ENCODE measurements around the gene TOPAZ1. TPM values are rescaled to one million over a fixed set of nuclear protein-coding genes. Genes with fewer than 3 reads are reported as not detected.

TOPAZ1 gene
- total RNA-seq, 6 experiments from 2014 or later, result not detected

DNA sequence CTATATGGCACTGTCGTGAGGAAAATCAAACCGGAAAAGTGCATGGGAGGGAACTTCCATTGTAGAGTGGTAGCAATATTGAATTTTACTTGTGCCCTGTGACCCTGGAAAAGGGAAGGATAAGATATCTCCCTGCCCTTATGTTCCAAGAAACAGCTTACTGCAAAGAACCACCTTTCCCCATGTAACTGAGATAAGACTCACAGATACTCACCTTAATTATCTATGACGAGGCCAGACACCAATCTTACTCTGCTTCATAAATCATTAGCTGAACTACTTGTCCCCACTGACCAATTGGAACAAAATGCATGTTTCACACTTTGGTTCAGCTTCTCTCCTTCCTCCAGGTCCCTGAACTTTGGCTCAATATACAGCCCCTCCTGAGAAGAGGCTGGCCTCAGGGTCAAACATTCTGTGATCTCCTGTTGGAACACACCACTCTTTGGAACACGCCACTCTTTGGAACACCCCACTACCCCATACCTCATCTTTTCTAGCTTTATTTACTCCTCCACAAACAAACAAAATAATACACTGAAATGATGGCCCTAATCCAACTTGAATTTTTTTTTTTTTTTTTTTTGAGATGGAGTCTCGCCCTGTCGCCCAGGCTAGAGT is 6.9 kb upstream of the TOPAZ1 start:
- H3K27ac ChIP-seq, result no peak overlapping the region
- TF ChIP-seq CTCF (IDR thresholded peaks at IDR 0.05) (no peak), POLR2A (IDR thresholded peaks at IDR 0.05) (no peak)
- ATAC-seq (no peak), DNase-seq (no peak)
- H3K9me3 ChIP-seq, result no peaks in the 10 kb centered on the region
- no peaks in the 10 kb centered on the region for H3K36me3 ChIP-seq
- intact Hi-C loops (cut with DNase I), result no loop called here
- WGBS (ENCODE audit: insufficient coverage, low coverage, low lambda C conversion rate, missing lambda C conversion rate), result 89% methylated on average over 6 of the region's 6 CpGs
- H3K4me3 ChIP-seq, result no peak overlapping the region
- no peaks in the 10 kb centered on the region for H3K4me1 ChIP-seq
- H3K27me3 ChIP-seq, result no peaks in the 10 kb centered on the region

DNA sequence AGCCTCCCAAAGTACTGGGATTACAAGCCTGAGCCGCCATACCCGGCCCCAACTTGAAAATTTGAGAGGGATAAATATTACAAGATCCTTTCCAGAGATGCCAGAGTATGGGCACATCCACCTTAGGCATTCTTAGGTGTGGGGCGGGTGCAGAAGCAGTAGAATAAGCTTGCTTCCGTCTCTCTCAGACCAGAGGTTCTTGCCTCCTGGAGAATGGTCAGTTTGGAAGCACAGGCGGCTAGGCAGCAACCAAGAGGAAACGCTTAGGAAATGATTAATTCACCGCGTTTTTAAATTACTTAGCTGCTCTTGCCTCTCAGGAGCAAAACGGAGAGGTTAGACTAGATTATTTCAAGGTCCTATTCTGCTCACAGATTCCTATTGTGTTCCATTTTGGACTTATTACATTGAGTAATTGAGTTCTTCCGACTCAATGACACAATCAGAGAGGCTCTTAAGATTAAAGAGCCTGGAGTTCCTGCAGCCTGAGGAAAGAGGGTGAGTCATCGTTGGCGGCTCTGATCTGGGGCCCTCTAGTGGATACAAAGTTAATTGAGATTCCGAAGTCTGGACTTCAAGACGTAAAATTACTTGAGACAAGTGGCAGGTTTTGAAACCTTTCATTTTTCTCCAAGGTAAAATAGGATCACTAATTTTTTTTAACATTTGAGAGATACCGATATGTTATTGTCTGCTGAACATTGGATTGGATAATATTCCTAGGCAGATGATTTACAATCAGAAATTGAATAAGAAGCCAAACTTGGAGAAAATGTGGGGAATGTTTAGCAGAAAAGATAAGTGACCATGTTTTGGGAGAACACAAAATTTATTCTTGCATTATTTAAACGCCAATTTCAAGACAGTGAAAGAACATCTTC is 5.8 kb upstream of the TOPAZ1 start:
- no peak overlapping the region for H3K27ac ChIP-seq
- DNase-seq (peak in 1 of 3 donors; percentile 36), ATAC-seq (peak; percentile 90 to 98 (median 96))
- intact Hi-C loops (cut with DNase I), result no loop called here
- no peak overlapping the region for H3K4me3 ChIP-seq
- peak; percentile 43 to 78 (median 74) for TF ChIP-seq CTCF (IDR thresholded peaks at IDR 0.05)
- TF ChIP-seq POLR2A (IDR thresholded peaks at IDR 0.05), result no peak
- no peaks in the 10 kb centered on the region for H3K36me3 ChIP-seq
- no peaks in the 10 kb centered on the region for H3K9me3 ChIP-seq
- no peaks in the 10 kb centered on the region for H3K4me1 ChIP-seq
- 27% methylated on average over 15 of the region's 16 CpGs for WGBS (ENCODE audit: insufficient coverage, low coverage, low lambda C conversion rate, missing lambda C conversion rate)
- no peaks in the 10 kb centered on the region for H3K27me3 ChIP-seq

DNA sequence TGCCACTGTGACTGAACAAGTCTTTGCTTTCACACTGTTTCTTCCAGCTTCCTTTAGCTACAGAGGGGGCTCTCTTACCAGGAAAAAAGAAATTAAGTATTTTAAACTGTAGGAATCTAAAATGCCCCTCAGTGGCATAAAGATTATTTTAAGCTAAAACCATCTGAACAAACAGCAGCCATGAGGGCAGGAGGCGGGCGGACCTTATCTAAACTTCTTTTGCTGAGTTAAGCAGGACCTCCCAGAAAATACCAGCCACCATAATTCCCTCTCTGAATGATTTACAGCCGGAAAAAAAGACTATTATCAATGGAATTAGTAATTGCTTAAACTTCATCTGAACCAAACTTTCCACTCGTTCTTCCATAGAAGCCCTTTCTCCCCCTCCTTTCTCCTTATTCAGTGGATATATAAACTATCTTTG is 5.2 kb upstream of the TOPAZ1 start:
- no peak for DNase-seq
- H3K27ac ChIP-seq, result no peak overlapping the region
- H3K4me3 ChIP-seq, result no peak overlapping the region
- TF ChIP-seq CTCF (IDR thresholded peaks at IDR 0.05), result no peak
- no peak for TF ChIP-seq POLR2A (IDR thresholded peaks at IDR 0.05)
- H3K36me3 ChIP-seq, result no peaks in the 10 kb centered on the region
- H3K27me3 ChIP-seq, result no peaks in the 10 kb centered on the region
- no peaks in the 10 kb centered on the region for H3K4me1 ChIP-seq
- no peak for ATAC-seq
- H3K9me3 ChIP-seq, result no peaks in the 10 kb centered on the region
- intact Hi-C loops (cut with DNase I), result no loop called here
- WGBS (ENCODE audit: insufficient coverage, low coverage, low lambda C conversion rate, missing lambda C conversion rate), result 46% methylated on average over 4 of the region's 4 CpGs

DNA sequence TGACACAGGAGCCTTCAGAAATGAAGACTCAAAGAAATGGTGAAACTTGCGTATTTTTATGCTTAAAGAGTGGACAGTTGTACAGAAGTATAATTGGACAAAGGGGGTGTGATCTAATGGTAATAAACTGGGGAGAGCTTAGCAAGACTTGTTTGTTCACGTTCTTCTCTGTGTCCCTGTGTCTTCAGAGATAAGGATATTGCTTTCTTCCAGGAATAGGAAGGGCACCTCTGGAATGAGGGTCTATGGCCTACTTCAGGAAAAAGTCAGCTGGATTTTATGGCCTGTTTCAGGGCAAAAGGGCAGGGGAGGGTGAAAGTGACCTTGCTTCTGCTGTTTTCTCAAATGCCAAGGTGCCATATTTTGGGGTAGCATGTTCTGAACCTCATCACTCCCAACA is 4.5 kb upstream of the TOPAZ1 start:
- no peak for ATAC-seq
- TF ChIP-seq CTCF (IDR thresholded peaks at IDR 0.05) (no peak), POLR2A (IDR thresholded peaks at IDR 0.05) (no peak)
- no peaks in the 10 kb centered on the region for H3K9me3 ChIP-seq
- intact Hi-C loops (cut with DNase I), result no loop called here
- no peak overlapping the region for H3K4me3 ChIP-seq
- 69% methylated on average over 2 of the region's 2 CpGs for WGBS (ENCODE audit: insufficient coverage, low coverage, low lambda C conversion rate, missing lambda C conversion rate)
- H3K36me3 ChIP-seq, result no peaks in the 10 kb centered on the region
- H3K27ac ChIP-seq, result no peak overlapping the region
- no peaks in the 10 kb centered on the region for H3K4me1 ChIP-seq
- H3K27me3 ChIP-seq, result no peaks in the 10 kb centered on the region
- no peak for DNase-seq

All from right lobe of liver (tissue), 6 donors.